HCT116 (cell line): ENCODE measurements around the gene ANXA2R. TPM values are rescaled to one million over a fixed set of nuclear protein-coding genes. Genes with fewer than 3 reads are reported as not detected.

Source experiments
- ATAC-seq: fragments of 200-7000 bp; cut with Tn5 transposase; 2 replicates; pipeline ENCODE4 v1.9.1; 2020; ENCODE audit warnings: mild to moderate bottlenecking, moderate library complexity
- BruUV-seq: library from RNA; stranded (reverse); fragments of 400-500 nt; replicated peaks from 2 replicates; lab custom pipeline; 2021; lab: Mats Ljungman, UMichigan
- CTCF ChIA-PET: fragments of 300-600 bp; sonication (Branson Sonifier 250); formaldehyde crosslinking; loops from one replicate; lab custom pipeline; 2021; ENCODE audit warnings: antibody characterized with exemption; lab: Charles Lee
- POLR2A ChIA-PET: fragments of 300-600, 350-600 bp; sonication (Branson Sonifier 250); formaldehyde crosslinking; loops from one replicate; lab custom pipeline; 2021; ENCODE audit warnings: antibody characterized with exemption; lab: Charles Lee
- RAD21 ChIA-PET, 2 experiments: fragments of 300-600 bp; sonication (Branson Sonifier 250); formaldehyde crosslinking; loops; one replicate each; lab custom pipeline; 2023; ENCODE audit warnings: low total read pairs in 2 of 2; ENCODE audit not compliant: uncharacterized antibody in 2 of 2, unreplicated experiment in 2 of 2, low non-redundant PET in 1 of 2; lab: Charles Lee
- DNase-seq: peaks from one replicate; pipeline ENCODE4 v3.0.0-alpha.2; 2010; ENCODE audit warnings: low read depth, low spot score
- H2AFZ ChIP-seq: fragments of 200-600 bp; shearing (Covaris generic), sonication (generic); 2 replicates; pipeline ENCODE4 v1.6.1; 2017; ENCODE audit warnings: low read depth, mixed run types, mixed read lengths, antibody characterized with exemption, low read length; ENCODE audit not compliant: poor library complexity, severe bottlenecking
- H3K27ac ChIP-seq: 2 replicates; pipeline ENCODE4 v1.5.1; 2012; ENCODE audit warnings: low read depth, low read length
- H3K27me3 ChIP-seq: fragments of 200-600 bp; sonication (generic); 2 replicates; pipeline ENCODE4 v1.6.1; 2016; ENCODE audit warnings: mixed run types, low read length, mixed read lengths; ENCODE audit not compliant: insufficient read depth
- H3K36me3 ChIP-seq, 2 experiments: fragments of 200-500 bp in 1 of 2; fragments of 200-600 bp in 1 of 2; sonication (Bioruptor generic) in 1 of 2; sonication (generic) in 1 of 2; 2 replicates each; pipeline versions ENCODE4 v1.5.1 to v1.6.1; 2014 to 2016; ENCODE audit warnings: low read length in 2 of 2, inconsistent platforms in 1 of 2, mixed read lengths in 1 of 2, mixed run types in 1 of 2; ENCODE audit not compliant: insufficient read depth in 2 of 2, control insufficient read depth in 1 of 2
- H3K4me1 ChIP-seq, 2 experiments: fragments of 200-600 bp in 1 of 2; sonication (generic) in 1 of 2; 2 replicates each; pipeline versions ENCODE4 v1.5.1 to v1.6.1; 2012 to 2017; ENCODE audit warnings: low read length in 2 of 2, inconsistent platforms in 1 of 2, mild to moderate bottlenecking in 1 of 2, mixed read lengths in 1 of 2, mixed run types in 1 of 2, moderate library complexity in 1 of 2; ENCODE audit not compliant: insufficient read depth in 2 of 2, control insufficient read depth in 1 of 2
- H3K4me2 ChIP-seq: fragments of 200-600 bp; sonication (generic); 2 replicates; pipeline ENCODE4 v1.6.1; 2017; ENCODE audit warnings: mixed run types, low read length, mixed read lengths
- H3K4me3 ChIP-seq, 2 experiments: fragments of 200-600 bp in 1 of 2; sonication (generic) in 1 of 2; replicated peaks in 1 of 2; 2 replicates each; pipeline ENCODE4 v1.5.1; 2011 to 2016; ENCODE audit warnings: low read length in 2 of 2, control low read depth in 1 of 2, low read depth in 1 of 2, mild to moderate bottlenecking in 1 of 2, mixed read lengths in 1 of 2, mixed run types in 1 of 2
- H3K79me2 ChIP-seq: fragments of 200-600 bp; sonication (generic); 2 replicates; pipeline ENCODE4 v1.6.1; 2017; ENCODE audit warnings: mild to moderate bottlenecking, mixed run types, low read length, moderate library complexity, mixed read lengths; ENCODE audit not compliant: insufficient read depth
- H3K9ac ChIP-seq: fragments of 200-600 bp; sonication (generic); 2 replicates; pipeline ENCODE4 v1.6.1; 2016; ENCODE audit warnings: low read length, mixed read lengths
- H3K9me2 ChIP-seq: fragments of 200-600 bp; sonication (generic), shearing (Covaris generic); 2 replicates; pipeline ENCODE4 v1.6.1; 2017; ENCODE audit warnings: mixed run types, mild to moderate bottlenecking, moderate library complexity; ENCODE audit not compliant: insufficient read depth
- H3K9me3 ChIP-seq, 2 experiments: fragments of 200-500 bp in 1 of 2; fragments of 200-600 bp in 1 of 2; sonication (Bioruptor generic) in 1 of 2; sonication (generic) in 1 of 2; 2 replicates each; pipeline ENCODE4 v1.6.1; 2014 to 2017; ENCODE audit warnings: low read length in 2 of 2, mixed read lengths in 2 of 2, inconsistent platforms in 1 of 2, low read depth in 1 of 2, mild to moderate bottlenecking in 1 of 2, mixed run types in 1 of 2, moderate library complexity in 1 of 2; ENCODE audit not compliant: control insufficient read depth in 1 of 2, insufficient read depth in 1 of 2
- H4K20me1 ChIP-seq: fragments of 200-600 bp; sonication (generic), shearing (Covaris generic); 2 replicates; pipeline ENCODE4 v1.6.1; 2017; ENCODE audit warnings: mixed run types, mild to moderate bottlenecking, moderate library complexity; ENCODE audit not compliant: insufficient read depth
- CEBPB ChIP-seq: IDR thresholded peaks from 2 replicates; pipeline ENCODE4 v1.6.1; 2012; ENCODE audit warnings: low read depth
- EGR1 ChIP-seq: IDR thresholded peaks from 2 replicates; pipeline ENCODE4 v1.6.1; 2012; ENCODE audit warnings: low read depth
- POLR2A ChIP-seq: IDR thresholded peaks from 2 replicates; pipeline ENCODE4 v1.7.0; 2011; ENCODE audit warnings: borderline replicate concordance; ENCODE audit not compliant: insufficient read depth, insufficient read length; ENCODE audit errors: extremely low read depth
- POLR2AphosphoS5 ChIP-seq: IDR thresholded peaks from 2 replicates; pipeline ENCODE4 v1.6.1; 2011; ENCODE audit warnings: mild to moderate bottlenecking, low read depth, low read length, moderate library complexity
- SIN3A ChIP-seq: IDR thresholded peaks from 2 replicates; pipeline ENCODE4 v1.6.1; 2012; ENCODE audit warnings: low read depth
- ZBTB33 ChIP-seq: IDR thresholded peaks from 2 replicates; pipeline ENCODE4 v1.6.1; 2011; ENCODE audit warnings: mild to moderate bottlenecking, low read length, moderate library complexity; ENCODE audit not compliant: insufficient replicate concordance; ENCODE audit errors: extremely low read depth
- intact Hi-C: fragments of 100-400 bp; cut with micrococcal nuclease; formaldehyde crosslinking; loops from 2 replicates; pipeline ENCODE4 v1.10.0; 2022
- total RNA-seq: library from RNA; stranded (reverse); gene quantifications from one replicate; pipeline ENCODE4 v1.2.1, GENCODE V29; 2021; ENCODE audit not compliant: unreplicated experiment

Gene ANXA2R
- total RNA-seq, 1 experiment from 2014 or later = 0.37 TPM

DNA sequence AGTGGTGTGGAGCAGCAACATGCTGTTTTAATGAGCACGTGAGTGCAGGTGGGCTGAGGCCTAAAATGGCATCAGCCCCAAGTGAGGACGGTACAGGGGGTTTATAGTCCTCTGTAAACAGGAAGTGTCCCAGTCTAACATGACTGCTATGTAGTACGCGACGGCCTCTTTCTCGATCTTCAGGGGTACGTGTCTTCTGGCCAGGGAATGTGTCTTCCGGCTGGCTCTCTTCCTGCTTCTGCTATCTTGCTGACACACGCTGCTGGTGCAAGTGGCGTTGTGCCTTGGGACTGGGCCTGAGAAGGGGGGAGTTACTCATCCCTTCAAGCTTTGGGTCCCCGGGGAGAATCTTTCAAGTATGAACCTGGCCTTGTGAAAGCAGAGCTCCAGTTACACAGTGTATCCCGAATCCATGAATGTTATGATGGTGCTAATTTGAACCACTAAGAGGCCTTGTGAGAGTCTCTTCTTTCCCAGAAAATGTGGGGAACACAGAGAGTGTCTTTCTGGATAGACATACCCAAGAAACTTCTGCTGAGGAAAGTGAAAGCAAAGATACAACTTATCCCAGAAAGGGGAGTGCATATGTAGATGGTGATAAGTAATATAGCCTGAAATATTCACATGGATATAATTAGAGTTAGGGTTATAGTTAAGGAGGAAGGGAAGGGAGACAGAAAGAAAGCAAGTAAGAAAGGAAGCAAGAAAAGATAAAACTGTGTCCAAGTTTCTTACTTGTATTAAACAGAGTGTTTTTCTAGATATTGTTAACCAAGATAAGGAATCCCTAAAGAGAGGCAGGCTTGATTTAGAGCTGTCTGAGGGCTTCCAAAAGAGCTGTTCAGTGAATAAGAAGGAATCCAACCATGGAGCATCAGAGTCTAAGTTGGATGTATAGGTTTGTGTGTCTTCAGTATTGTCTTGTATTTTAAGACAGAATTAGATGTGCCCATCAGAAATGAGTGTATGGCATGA, 35.5 kb upstream of the ANXA2R start (continued):
- TF ChIP-seq POLR2AphosphoS5 = no peak
- no peak for TF ChIP-seq CEBPB
- no peak for TF ChIP-seq SIN3A

GRCh38 chr5:43074987-43075318, 34.8 kb upstream of the ANXA2R start:
- TF ChIP-seq ZBTB33 (no peak), EGR1 (no peak), POLR2A (no peak)
- TF ChIP-seq, all 23 proteins: peak for 0
- H3K4me1 ChIP-seq = no peaks in the 10 kb centered on the region
- H3K9me3 ChIP-seq = no peaks in the 10 kb centered on the region
- POLR2A ChIA-PET = no interaction called here
- CTCF ChIA-PET = no interaction called here
- H3K36me3 ChIP-seq = peaks cover 0 to 5% of the 10 kb centered on the region in 2 experiments; a peak in 1 of 4 replicates
- RAD21 ChIA-PET = interaction anchor here in 1 of 2 experiments (0.6 kb wide), 1 partner anchor 1288 kb away, joined by 3 read pairs; no protein-coding TSS in a partner anchor
- H3K27me3 ChIP-seq = no peaks in the 10 kb centered on the region
- no peak overlapping the region for H2AFZ ChIP-seq
- DNase-seq (no peak), ATAC-seq (no peak)
- intact Hi-C loops = loop anchor here (2.0 kb wide), 1 partner anchor 232 kb away; no protein-coding TSS in a partner anchor
- H3K9ac ChIP-seq = no peak overlapping the region
- H4K20me1 ChIP-seq = no peaks in the 10 kb centered on the region
- H3K27ac ChIP-seq = no peak overlapping the region
- no peak overlapping the region for H3K4me2 ChIP-seq
- no TSS peak for BruUV-seq
- no peak overlapping the region for H3K4me3 ChIP-seq
- H3K9me2 ChIP-seq = no peaks in the 10 kb centered on the region
- no peaks in the 10 kb centered on the region for H3K79me2 ChIP-seq
